NCI-H2196 treated with DMSO at 0.1 percent for 48 hours (cell line): ENCODE results near the gene NAMPT.
"Not testable (repeated sequence)": the region's sequence is repeated elsewhere in the genome, so short reads cannot be mapped to it uniquely, and the experiment has no call there.

Experiments used
- DNase-seq: peaks from one replicate; lab custom pipeline; 2025; ENCODE audit not compliant: unreplicated experiment; lab: John Stamatoyannopoulos, UW

Gene NAMPT

DNA sequence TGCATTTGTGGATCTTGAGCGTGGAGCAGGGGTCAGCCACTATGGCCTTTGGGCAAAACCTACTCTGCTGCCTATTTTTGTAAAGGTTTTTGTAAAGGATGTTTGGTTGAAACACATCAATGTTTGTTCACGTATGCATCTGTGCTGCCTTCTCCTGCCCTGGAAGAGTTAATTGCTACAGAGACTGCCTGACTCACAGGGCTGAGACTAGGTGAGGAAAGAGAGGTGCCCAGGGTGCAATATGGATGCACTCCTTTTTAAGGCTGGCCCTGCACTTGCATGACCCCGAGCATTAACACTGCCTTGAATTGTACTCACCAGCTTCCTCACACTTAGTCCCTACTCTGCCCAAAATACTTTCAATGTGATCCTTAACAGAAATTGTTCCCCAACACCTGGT lies 20.9 kb upstream of the NAMPT start:
- no peak for DNase-seq

DNA sequence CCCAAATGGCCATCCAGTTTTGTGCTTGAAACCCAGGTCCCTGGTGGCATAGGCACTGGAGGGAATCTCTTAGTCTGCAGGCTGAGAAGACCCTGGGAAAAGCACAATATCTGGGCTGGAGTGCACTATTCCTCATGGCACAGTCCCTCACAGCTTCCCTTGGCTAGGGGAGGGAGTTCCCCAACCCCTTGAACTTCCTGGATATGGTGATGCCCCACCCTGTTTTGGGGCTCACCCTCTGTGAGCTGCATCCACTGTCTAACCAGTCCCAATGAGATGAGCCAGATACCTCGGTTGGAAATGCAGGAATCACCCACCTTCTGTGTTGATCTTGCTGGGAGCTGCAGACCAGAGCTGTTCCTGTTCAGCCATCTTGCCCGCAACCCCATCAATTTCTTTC lies 19.8 kb upstream of the NAMPT start:
- DNase-seq = no peak

DNA sequence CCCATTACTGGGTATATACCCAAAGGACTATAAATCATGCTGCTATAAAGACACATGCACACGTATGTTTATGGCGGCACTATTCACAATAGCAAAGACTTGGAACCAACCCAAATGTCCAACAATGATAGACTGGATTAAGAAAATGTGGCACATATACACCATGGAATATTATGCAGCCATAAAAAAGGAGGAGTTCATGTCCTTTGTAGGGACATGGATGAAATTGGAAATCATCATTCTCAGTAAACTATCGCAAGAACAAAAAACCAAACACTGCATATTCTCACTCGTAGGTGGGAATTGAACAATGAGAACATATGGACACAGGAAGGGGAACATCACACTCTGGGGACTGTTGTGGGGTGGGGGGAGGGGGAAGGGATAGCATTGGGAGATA lies 13.8 kb upstream of the NAMPT start:
- DNase-seq = not testable (repeated sequence)

DNA sequence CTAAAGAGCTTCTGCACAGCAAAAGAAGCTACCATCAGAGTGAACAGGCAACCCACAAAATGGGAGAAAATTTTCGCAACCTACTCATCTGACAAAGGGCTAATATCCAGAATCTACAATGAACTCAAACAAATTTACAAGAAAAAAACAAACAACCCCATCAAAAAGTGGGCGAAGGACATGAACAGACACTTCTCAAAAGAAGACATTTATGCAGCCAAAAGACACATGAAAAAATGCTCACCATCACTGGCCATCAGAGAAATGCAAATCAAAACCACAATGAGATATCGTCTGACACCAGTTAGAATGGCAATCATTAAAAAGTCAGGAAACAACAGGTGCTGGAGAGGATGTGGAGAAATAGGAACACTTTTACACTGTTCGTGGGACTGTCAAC lies 13.4 kb upstream of the NAMPT start:
- not testable (repeated sequence) for DNase-seq

DNA sequence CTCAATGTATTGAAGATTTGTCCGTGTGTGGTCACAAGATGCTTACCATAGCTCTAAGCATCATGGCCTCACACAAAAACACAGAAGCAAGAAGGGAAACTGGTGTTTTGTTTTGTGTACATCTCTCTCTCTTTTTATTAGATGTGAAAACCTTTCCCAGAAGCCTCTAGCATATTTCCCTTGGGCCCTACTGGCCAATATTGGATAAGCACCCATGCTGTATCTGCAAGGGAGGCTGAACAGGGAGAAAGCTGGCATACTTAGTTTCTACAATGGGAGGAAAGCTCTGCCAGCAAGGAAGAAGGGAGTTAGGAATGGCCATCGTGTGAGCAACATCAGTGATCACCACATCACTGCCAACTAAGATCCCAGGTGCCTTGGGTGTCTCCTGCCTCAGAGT lies 9.6 kb upstream of the NAMPT start:
- no peak for DNase-seq

DNA sequence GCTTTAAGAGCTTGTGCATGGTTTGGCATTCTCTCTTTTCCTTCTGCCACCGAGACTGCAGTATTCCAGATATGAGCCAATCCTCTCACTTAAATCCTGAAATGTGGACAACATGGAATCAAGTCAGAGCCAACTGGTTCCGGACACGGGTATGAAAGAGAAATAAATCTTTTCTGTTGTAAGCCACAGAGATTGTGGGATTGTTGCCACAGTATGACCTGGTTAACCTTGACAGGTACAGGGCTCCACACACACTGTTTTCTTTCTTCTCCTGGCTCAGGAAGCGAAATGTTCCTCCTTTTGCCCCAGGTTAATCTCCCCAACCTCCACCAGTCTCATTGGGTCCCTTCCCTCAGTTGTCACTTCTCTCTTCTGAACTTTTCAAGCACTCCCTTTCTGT lies 6.5 kb upstream of the NAMPT start:
- DNase-seq = no peak

DNA sequence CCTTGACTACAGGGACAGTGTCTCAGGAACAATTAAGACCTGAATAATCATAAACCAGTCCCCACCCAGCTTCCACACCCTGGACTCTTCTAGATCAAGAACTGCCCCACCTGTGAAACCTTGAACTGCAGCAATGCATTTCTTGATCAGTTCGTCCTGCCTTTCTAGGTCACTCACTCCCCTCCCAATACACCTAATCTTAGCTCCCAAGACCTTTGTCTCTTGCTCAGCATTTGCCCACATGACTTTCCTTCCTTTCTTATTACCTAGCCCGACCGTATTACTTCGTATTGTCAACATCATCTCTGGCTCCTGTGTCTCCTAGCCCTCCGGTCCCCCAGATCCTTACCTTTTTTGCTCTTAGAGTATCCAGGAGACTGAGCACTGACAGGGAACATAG lies 5.5 kb upstream of the NAMPT start:
- DNase-seq = no peak

DNA sequence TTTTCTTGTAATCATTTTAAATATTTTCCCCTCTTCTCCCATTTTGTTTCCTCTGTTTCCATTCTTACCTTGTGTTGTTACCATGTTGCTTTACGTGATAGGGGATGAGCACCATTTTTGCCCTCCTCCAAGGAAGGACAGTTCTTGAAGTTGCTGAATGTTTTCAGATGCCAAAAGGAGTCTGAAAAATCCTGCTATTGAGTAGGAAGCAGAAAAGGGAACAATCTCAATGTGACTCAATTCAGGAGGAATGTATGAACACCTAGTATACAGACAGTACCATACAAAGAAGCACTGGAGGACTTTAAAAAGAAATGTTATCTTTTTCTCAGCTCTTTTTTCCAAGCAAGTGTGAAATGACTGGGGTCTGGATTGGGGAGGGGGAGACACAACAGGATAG lies 5.1 kb upstream of the NAMPT start:
- DNase-seq = no peak

DNA sequence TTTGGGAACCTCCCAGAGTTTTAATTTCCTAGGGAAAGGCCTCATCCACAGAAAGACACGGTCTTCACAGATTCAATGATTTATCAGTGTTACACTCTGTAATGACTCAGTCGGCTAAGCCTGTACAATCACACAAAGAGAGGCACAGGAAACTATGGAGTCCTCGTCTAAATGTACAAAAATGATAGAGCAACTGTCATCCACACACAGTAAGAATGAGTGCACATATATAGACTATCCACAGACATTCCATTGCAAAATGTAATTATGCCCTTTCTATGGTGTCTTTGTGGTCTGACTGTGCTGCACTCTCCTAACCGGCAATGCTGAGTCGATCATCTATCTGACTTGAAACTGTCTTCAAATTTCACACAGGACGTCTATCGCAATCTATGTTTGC lies 3.5 kb upstream of the NAMPT start:
- DNase-seq = no peak

DNA sequence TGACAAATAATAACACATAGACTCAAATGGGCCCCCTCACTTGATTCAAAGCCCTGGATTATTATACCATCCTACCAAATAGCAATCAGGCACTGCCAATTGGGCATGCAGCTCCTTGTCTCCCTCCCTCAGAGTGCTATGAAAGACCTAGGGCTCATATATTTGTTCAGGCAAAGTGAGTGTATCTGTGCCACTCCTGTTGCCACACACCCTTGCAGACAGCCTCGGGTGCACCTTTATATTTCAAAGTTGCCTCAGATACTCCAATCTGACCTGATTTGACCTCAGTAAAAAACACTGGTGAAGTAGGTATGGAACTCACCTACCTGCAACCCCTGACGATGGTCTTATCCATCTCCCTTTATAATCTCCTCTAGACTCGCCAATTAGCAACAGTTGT lies 3.0 kb upstream of the NAMPT start:
- no peak for DNase-seq

DNA sequence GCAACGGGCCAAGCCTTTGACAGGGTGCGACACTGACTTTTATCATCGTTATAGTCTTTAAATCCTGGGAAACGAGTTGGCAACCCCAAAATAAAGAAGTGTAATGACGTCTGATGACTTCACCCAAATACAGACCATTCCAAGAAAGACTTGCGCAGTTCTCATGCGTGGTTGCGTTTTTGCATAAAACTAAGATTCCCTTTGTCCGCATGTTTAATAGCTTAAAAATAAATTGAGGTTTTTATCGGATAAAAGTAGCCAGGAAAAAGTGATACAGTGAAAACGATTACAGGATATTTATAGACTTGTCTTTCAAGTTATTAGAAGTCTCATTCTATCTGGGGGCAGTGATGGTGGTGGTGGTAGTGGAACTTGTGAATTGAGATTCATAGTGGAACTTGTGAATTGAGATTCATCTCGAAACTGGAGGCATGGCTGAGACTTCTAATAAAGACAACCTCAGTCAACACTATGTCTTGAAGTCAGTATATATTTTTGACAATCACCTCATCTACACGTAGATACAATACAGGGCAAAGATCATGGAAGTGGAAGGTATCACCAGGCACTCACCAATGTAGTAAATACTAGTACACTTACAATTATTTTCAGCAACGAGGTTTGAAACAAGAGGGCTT lies 1.2 kb upstream of the NAMPT start:
- no peak for DNase-seq

DNA sequence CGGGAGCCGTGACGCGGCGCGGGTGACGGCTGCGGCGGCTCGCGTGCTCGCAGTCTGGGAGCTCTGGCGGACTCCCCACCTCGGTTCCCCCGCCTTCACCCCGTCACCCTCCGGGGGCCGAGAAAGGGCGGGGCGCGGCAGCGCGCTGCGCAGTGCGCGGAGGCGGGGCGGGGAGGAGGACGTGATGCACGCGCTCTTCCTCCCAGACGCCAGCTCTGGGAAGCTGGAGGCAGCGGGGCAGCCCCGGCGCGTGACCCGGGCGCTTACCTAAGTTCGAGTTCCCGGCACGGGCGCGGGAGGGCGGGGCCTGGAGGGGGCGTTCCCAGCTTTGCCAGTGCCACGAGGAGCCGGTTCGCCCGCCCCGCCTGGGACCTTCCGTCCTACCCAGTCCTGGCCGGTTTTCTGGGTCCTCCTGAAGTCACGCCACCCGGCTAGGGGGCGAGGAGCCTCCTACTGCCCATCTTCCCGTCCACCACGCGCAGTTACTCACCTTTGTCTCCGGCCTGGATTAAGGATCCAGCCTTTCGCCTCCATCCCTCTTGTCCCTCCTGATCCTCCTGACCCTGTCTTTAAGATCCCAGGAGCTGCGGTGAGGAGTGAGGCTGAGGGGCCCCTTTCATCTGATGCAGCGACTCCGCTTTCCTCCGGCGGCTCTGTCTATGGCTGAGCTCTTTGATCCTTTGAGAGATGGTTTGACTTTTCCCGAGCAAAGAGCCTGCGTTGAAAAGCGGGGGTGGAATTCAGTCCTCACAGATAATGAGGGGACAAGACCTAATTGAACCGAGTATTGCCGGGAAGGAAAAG lies 470 bp upstream of the NAMPT start:
- DNase-seq = peak; percentile 96

DNA sequence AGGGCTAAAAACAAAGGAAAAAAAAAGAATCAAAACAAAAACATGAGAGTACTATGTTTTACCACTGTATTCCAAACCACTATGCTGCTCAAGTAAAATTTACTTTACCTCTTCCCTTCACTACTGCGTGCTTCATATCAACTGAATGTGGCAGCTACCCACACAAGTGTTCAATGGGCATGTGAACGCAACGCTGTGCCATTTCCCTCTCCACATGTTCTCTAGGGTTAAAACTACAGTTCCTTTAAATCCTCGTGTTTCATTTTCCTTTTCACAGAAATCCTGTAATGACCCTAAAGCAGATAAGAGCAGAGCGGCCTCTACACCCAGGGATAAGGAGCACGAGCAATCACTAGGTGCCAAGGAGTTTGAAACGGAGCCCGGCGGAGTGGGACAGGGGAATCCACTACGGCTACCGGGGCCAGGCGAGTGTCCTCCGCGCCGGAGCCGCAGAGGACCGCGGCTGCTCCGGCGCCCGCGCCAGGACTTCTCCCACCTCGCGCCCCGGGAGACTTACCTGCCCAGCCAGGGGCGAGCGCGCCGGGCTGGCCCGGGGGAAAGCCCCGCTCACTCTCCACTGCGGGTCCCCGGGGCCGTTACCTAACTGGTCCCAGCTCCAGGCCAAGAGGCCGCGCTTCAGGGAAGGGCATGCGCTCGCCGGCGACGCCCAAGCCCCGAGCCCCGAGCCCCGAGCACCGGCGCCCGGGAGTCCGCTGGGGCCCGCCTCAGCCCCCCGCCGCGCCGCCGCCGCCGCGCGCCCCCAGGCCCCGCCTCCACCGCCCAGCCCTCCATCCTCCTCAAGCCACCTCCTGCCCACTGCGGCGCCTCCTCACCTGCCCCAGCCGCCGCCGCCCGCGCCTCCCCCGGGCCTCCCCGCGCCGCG lies 711 bp downstream of the NAMPT start:
- DNase-seq = no peak

DNA sequence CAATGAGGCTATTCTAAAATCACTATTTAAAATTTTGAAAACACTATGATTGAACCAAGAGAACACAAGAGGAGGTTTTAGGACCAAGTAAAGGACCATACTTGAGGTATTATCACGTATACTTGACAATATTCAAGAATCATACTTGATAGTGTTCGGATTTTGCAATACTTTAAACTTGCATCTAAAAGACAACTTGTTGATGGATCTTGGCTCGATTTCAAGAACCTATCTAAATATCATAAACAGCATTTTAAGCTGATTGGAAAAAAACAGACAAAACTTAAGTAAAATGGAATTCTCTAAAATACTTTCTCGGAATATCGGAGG lies 1.3 kb downstream of the NAMPT start:
- no peak for DNase-seq

DNA sequence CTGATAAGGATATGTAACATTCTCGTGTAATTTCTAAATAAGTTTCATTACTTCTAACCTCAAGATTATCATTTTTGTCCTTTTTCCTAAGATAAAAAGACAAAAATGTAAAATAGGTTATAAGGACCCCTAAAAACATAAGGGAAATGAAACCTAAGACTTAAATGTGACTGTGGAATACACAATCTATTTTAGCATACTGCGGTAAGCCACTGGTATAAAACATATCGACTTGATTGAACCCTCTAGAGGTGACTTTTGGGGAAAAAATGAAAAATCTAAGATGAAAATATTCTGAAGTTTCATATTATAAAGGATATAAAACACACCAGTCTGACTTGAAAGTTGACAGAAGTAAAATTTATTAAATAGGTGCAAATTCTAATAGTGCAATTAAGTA lies 1.9 kb downstream of the NAMPT start:
- DNase-seq = no peak

DNA sequence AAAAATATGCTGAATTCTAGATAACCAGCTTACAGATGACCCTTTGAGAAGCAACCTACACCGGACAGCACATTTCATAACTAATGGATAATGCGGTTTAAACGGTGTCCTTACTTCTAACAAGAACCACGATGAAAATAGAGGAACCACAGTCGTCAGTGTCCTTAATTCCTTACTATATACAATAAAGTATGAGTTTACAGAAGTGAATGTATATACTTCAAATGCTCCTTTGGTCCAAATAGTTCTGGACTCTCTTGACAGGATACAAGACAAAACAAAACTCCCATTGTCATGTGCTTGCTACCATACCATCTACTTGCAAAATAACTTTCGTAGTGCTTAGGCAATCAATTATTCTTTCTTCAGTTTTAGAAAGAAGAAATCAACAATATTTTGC lies 2.4 kb downstream of the NAMPT start:
- DNase-seq = no peak

DNA sequence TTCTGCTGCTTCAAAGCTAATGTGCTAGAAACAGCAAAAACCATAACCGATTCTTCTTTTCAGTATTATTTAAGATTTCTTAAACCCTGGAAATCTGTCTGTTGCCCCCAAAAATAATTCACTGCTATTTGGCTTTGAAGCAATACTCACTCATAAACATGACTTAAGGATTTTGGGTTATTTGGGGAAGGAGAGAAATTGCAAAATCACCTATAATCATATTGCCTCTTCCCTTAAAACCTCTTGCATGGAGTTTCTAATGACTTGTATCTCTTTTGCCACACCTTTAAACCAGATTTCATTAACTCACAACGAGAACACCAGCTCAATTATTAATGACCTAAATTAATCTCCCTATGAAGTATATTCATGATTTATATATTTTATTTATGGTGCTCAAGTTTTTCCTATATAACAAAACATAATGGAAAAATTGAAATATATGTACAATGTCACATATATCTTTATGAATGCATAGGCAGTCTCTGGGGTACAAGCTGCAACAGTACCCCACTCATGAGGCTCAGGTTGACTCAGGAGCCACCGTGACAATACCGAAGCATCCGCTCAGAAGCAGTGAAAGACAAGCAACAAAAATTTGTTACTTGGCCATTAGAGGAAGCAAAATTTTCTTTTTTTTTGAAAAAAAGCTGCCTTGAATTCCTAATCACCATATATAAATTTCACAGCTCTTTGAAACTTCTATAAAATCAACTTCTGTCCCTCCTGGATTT lies 3.0 kb downstream of the NAMPT start:
- no peak for DNase-seq

DNA sequence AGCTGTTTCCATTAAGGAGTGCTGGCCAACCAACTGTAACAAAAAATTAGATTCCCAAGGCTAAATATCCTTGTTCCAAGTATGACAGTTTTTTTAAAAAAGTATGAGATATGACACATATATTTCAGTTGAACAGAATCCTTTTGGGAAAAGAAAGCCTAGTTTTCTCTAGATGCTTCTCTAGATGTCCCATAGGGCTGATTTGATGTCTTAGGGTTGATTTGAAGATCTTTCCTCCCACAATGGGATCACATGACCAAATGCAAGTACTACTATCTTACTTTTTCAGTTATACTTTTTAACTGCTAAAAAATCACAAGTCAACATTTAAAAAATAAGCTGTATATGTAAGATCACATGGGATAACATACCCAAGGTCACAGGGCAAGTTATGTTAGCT lies 3.7 kb downstream of the NAMPT start:
- no peak for DNase-seq

DNA sequence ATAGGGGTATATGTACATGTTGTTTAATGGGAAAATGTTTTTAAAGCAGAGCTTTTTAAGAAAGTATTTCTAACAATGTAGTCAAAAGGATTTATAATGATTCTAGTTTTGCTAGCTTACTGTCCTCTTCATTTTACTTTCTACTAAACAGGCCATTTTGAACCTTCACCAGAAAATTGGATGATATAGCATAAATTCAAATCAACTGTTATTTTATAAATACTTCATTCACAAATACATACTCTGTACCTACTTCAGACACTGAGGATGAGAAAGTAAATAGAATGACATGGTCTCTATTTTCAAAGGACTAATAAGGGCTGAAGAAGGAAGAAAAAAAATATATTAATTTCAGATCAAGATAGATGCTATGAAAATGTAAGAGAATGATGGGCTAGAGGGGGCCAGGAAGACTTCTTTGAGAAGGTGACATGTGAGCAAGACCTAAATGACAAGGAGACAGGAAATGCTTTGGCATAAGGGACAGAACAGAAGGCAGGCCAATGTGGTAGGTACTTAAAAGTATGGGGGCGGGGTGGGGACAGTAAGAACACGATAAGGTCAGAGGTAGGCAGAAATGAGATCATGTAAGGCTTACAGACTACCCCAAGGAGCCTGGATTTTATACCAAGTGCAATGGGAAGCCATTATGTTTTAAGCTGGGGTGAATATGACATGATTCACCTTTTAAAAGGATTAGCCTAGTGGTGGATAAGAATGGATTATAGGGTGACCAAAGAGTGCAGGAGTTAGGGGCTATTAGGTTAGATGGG lies 5.2 kb downstream of the NAMPT start:
- no peak for DNase-seq

DNA sequence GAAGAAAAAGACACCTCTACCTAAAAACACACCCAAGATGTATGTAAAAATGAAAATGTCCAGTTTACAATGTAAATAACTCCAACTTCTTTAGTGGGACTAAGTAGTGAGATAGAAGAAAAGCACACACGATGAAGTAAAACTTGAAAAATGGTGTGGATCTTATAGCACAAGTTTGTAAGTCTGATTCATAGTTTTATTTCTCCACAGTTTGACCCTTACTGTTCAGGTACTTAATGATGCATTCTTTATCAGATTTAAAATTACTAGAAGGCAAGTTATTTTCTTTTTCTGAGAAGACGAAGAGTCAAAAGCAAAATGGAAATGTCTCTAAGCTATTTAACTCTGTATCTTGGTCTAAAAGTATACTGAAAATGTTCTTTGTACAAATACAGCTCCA lies 6.1 kb downstream of the NAMPT start:
- no peak for DNase-seq

DNA sequence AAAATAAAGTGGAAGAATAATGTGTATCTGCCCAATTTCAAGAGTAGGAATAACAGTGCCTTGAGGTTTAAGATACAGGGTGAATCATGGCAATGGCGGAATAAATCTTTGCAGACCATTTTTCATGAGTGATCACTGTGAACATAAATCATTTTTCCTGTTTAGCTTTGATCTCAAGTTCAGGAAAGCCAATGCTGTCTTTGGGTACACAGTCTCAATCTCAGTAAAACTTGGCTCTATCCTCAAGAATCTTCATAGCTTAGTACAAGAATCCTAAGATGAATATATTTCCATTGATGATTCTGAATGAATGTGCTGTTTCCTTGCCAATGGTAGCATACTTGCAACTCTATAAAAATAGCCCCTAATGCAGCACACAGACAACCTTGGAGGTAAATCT lies 6.8 kb downstream of the NAMPT start:
- DNase-seq = no peak
